Measurements from ENCODE around the gene CD80. TPM values are rescaled to one million over a fixed set of nuclear protein-coding genes. Genes with fewer than 3 reads are reported as not detected.

CD80 gene
- polyA plus RNA-seq, 1 donor (not counting 4 experiments of a cell fraction or from before 2014, with no cell fraction given), result not detected

GRCh38 chr3:119518026-119518425, 41.4 kb downstream of the CD80 start:
- no peak overlapping the region for H2AFZ ChIP-seq (ENCODE audit: control insufficient read depth, low read length)
- peaks cover 13 to 17% of the 10 kb centered on the region in 2 experiments for H3K36me3 ChIP-seq (ENCODE audit: control insufficient read depth in 2 of 2, extremely low read depth in 1 of 2, insufficient read depth in 2 of 2, low read length in 2 of 2)
- no peak overlapping the region for H3K9ac ChIP-seq (ENCODE audit: control insufficient read depth, extremely low read depth, insufficient read depth, low read length)
- no peaks in the 10 kb centered on the region for H3K9me1 ChIP-seq (ENCODE audit: control insufficient read depth, extremely low read depth, insufficient read depth, low read length)
- H3K9me3 ChIP-seq (ENCODE audit: control insufficient read depth, low read depth, low read length), result no peaks in the 10 kb centered on the region
- H3K4me3 ChIP-seq (ENCODE audit: control insufficient read depth in 2 of 3, extremely low read depth in 1 of 3, insufficient read depth in 2 of 3, low read depth in 1 of 3, low read length in 3 of 3), result no peak overlapping the region
- H3K4me2 ChIP-seq (ENCODE audit: control insufficient read depth, extremely low read depth, insufficient read depth, low read depth, low read length), result no peak overlapping the region
- no peaks in the 10 kb centered on the region for H3K79me2 ChIP-seq (ENCODE audit: control insufficient read depth, insufficient read depth, low read length)
- H3K27ac ChIP-seq (ENCODE audit: control insufficient read depth, insufficient read depth, low read length), result no peak overlapping the region
- no peak for TF ChIP-seq EZH2 (IDR thresholded peaks at IDR 0.05; ENCODE audit: low read length)
- TF ChIP-seq CTCF (optimal IDR thresholded peaks at IDR 0.05 in 1 of 3, IDR thresholded peaks at IDR 0.05 in 1 of 3, conservative IDR thresholded peaks at IDR 0.05 in 1 of 3; ENCODE audit: extremely low read depth in 1 of 3, insufficient read depth in 2 of 3, low read length in 3 of 3), result no peak
- H4K20me1 ChIP-seq (ENCODE audit: control insufficient read depth, extremely low read depth, insufficient read depth, low read length), result no peaks in the 10 kb centered on the region
- dilution Hi-C loops (cut with MboI; ENCODE audit: extremely low pct_ligation_motif_present, low sequenced_read_pairs), result no loop called here
- DNase-seq (ENCODE audit: low read depth, low spot score) (no peak), FAIRE-seq (no peak)
- H3K4me1 ChIP-seq (ENCODE audit: control insufficient read depth, extremely low read depth, insufficient read depth, low read length), result no peaks in the 10 kb centered on the region
- H3K27me3 ChIP-seq (ENCODE audit: control insufficient read depth, extremely low read depth, insufficient read depth, low read length), result no peaks in the 10 kb centered on the region

- peaks cover 16 to 21% of the 10 kb centered on the region in 2 experiments for H3K36me3 ChIP-seq (ENCODE audit: control insufficient read depth in 2 of 2, extremely low read depth in 1 of 2, insufficient read depth in 2 of 2, low read length in 2 of 2)
Measured at GRCh38 chr3:119517112-119517511, 42.3 kb downstream of the CD80 start.

More at GRCh38 chr3:119517112-119517511, 42.3 kb downstream of the CD80 start:
- Histone ChIP-seq H2AFZ (ENCODE audit: control insufficient read depth, low read length) (no peak overlapping the region), H3K4me3 (ENCODE audit: control insufficient read depth in 2 of 3, extremely low read depth in 1 of 3, insufficient read depth in 2 of 3, low read depth in 1 of 3, low read length in 3 of 3) (no peak overlapping the region), H3K4me1 (ENCODE audit: control insufficient read depth, extremely low read depth, insufficient read depth, low read length) (no peaks in the 10 kb centered on the region), H3K9me1 (ENCODE audit: control insufficient read depth, extremely low read depth, insufficient read depth, low read length) (no peaks in the 10 kb centered on the region), H3K9me3 (ENCODE audit: control insufficient read depth, low read depth, low read length) (no peaks in the 10 kb centered on the region), H3K9ac (ENCODE audit: control insufficient read depth, extremely low read depth, insufficient read depth, low read length) (no peak overlapping the region), H3K79me2 (ENCODE audit: control insufficient read depth, insufficient read depth, low read length) (no peaks in the 10 kb centered on the region), H3K27me3 (ENCODE audit: control insufficient read depth, extremely low read depth, insufficient read depth, low read length) (no peaks in the 10 kb centered on the region), H3K27ac (ENCODE audit: control insufficient read depth, insufficient read depth, low read length) (no peak overlapping the region), H3K4me2 (ENCODE audit: control insufficient read depth, extremely low read depth, insufficient read depth, low read depth, low read length) (no peak overlapping the region), H4K20me1 (ENCODE audit: control insufficient read depth, extremely low read depth, insufficient read depth, low read length) (no peaks in the 10 kb centered on the region)
- FAIRE-seq (peak; percentile 13), DNase-seq (ENCODE audit: low read depth, low spot score) (no peak)
- dilution Hi-C loops (cut with MboI; ENCODE audit: extremely low pct_ligation_motif_present, low sequenced_read_pairs), result no loop called here
- TF ChIP-seq CTCF (optimal IDR thresholded peaks at IDR 0.05 in 1 of 3, IDR thresholded peaks at IDR 0.05 in 1 of 3, conservative IDR thresholded peaks at IDR 0.05 in 1 of 3; ENCODE audit: extremely low read depth in 1 of 3, insufficient read depth in 2 of 3, low read length in 3 of 3) (no peak), EZH2 (IDR thresholded peaks at IDR 0.05; ENCODE audit: low read length) (no peak)
